ENCODE data around the gene TENM4. TPM values are rescaled to one million over a fixed set of nuclear protein-coding genes. Genes with fewer than 3 reads are reported as not detected.

The TENM4 gene
- total RNA-seq, 1 donor: 10.4 TPM

GRCh38 chr11:79157738-79158137, 283.1 kb downstream of the TENM4 start:
- no peak overlapping the region for H3K4me3 ChIP-seq (ENCODE audit: low read depth, low read length)
- TF ChIP-seq CTCF (IDR thresholded peaks at IDR 0.05; ENCODE audit: insufficient read depth, low read depth, low read length): no peak
- no peak for DNase-seq (ENCODE audit: low read depth)

- TF ChIP-seq CTCF (IDR thresholded peaks at IDR 0.05; ENCODE audit: insufficient read depth, low read depth, low read length): no peak
- no peak for DNase-seq (ENCODE audit: low read depth)
- no peak overlapping the region for H3K4me3 ChIP-seq (ENCODE audit: low read depth, low read length)
Observed at GRCh38 chr11:79156031-79156430, 284.8 kb downstream of the TENM4 start.

- no peak for DNase-seq (ENCODE audit: low read depth)
- no peak overlapping the region for H3K4me3 ChIP-seq (ENCODE audit: low read depth, low read length)
- no peak for TF ChIP-seq CTCF (IDR thresholded peaks at IDR 0.05; ENCODE audit: insufficient read depth, low read depth, low read length)
Observed at GRCh38 chr11:79155237-79155636, 285.6 kb downstream of the TENM4 start.

GRCh38 chr11:79152511-79152910, 288.3 kb downstream of the TENM4 start:
- DNase-seq (ENCODE audit: low read depth): no peak
- TF ChIP-seq CTCF (IDR thresholded peaks at IDR 0.05; ENCODE audit: insufficient read depth, low read depth, low read length): no peak

GRCh38 chr11:79151396-79151795, 289.4 kb downstream of the TENM4 start:
- no peak for TF ChIP-seq CTCF (IDR thresholded peaks at IDR 0.05; ENCODE audit: insufficient read depth, low read depth, low read length)
- DNase-seq (ENCODE audit: low read depth): no peak

More at GRCh38 chr11:79152511-79152910, 288.3 kb downstream of the TENM4 start:
- H3K4me3 ChIP-seq (ENCODE audit: low read depth, low read length): no peak overlapping the region

GRCh38 chr11:79150966-79151365, 289.9 kb downstream of the TENM4 start:
- no peak for DNase-seq (ENCODE audit: low read depth)
- no peak overlapping the region for H3K4me3 ChIP-seq (ENCODE audit: low read depth, low read length)
- TF ChIP-seq CTCF (IDR thresholded peaks at IDR 0.05; ENCODE audit: insufficient read depth, low read depth, low read length): no peak

More at GRCh38 chr11:79151396-79151795, 289.4 kb downstream of the TENM4 start:
- no peak overlapping the region for H3K4me3 ChIP-seq (ENCODE audit: low read depth, low read length)

- no peak for DNase-seq (ENCODE audit: low read depth)
- no peak overlapping the region for H3K4me3 ChIP-seq (ENCODE audit: low read depth, low read length)
- TF ChIP-seq CTCF (IDR thresholded peaks at IDR 0.05; ENCODE audit: insufficient read depth, low read depth, low read length): no peak
Observed at GRCh38 chr11:79150320-79150719, 290.5 kb downstream of the TENM4 start.
